GM21447 (cell line): ENCODE data around the gene IL1RN.
"Not testable (repeated sequence)": the region's sequence is repeated elsewhere in the genome, so short reads cannot be mapped to it uniquely, and the experiment has no call there.

Experiments
- ATAC-seq: cut with Tn5 transposase; IDR thresholded peaks from one replicate; pipeline ENCODE4 v1.9.1; 2021; ENCODE audit not compliant: unreplicated experiment

The IL1RN gene, protein sequence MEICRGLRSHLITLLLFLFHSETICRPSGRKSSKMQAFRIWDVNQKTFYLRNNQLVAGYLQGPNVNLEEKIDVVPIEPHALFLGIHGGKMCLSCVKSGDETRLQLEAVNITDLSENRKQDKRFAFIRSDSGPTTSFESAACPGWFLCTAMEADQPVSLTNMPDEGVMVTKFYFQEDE

DNA sequence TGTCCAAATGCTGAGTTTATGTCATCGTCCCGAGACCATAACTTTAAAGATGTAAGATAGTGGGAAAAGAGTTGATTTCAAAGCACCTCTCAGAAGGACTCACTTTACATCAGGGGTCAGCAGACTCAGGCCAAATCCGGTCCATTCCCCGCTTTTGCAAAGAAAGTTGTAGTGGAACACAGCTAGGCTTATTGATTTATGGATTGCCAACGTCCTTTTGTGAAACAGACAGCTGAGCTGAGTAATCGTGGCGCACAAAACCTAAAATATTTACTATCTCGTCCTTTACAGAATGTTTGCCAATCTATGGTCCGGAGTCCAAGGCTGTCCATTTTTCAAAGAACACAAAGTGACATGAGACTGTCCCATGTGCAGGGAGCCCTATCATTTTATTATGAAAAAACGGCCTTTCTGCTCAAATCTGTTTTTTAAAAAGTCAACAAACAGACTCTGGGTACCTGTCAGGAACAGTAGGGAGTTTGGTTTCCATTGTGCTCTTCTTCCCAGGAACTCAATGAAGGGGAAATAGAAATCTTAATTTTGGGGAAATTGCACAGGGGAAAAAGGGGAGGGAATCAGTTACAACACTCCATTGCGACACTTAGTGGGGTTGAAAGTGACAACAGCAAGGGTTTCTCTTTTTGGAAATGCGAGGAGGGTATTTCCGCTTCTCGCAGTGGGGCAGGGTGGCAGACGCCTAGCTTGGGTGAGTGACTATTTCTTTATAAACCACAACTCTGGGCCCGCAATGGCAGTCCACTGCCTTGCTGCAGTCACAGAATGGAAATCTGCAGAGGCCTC is at the start of gene IL1RN:
TSS of gene IL1RN (plus strand) at position 754 of the 801 bp plus-strand sequence. CDS start at position 781, 27 bp downstream.
- ATAC-seq: no peak

DNA sequence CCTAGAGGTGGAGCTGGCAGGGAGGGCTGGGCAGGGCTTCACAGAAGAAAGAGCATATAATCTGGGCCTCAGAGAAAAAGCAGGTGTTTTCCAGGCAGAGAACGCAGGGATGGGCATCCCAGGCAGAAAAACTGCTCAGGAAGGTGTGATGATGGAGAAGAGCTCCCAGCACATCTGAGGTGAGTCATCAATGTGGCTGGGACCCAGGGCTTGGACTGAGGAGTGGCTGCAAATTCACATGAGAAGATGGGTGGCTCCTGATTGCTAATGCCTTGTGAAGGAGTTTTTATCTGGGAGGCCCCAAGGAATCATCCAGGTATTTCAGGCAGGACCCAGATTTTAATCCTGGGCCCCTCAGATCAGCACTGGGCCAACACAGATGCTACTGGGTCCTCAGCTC is 49.5 kb upstream of the IL1RN start:
- no peak for ATAC-seq

GRCh38 chr2:113078350-113078839 is 49.0 kb upstream of the IL1RN start:
- no peak for ATAC-seq

DNA sequence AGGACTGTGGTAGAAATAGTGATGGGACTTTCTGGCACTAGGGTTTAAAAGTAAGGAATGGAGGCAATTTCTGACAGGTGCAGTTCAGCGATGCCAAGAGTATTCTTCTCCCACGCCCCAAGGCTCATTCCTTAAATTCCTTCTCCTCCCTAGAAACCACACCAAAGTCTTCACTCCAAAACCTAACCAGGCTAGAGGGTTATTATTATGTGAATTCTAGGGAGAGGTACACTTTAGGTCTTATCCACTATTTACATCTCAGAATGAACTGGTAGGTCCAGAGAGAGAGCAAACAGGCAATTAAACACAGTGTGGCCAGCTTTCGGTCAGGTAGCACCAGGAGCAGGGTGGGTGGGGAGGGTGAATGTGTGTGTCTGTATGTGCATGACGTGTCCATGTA is 48.3 kb upstream of the IL1RN start:
- ATAC-seq: no peak

- ATAC-seq: no peak
Measured at GRCh38 chr2:113080134-113080533, 47.3 kb upstream of the IL1RN start.

- no peak for ATAC-seq
Measured at GRCh38 chr2:113081488-113082210, 45.7 kb upstream of the IL1RN start.

DNA sequence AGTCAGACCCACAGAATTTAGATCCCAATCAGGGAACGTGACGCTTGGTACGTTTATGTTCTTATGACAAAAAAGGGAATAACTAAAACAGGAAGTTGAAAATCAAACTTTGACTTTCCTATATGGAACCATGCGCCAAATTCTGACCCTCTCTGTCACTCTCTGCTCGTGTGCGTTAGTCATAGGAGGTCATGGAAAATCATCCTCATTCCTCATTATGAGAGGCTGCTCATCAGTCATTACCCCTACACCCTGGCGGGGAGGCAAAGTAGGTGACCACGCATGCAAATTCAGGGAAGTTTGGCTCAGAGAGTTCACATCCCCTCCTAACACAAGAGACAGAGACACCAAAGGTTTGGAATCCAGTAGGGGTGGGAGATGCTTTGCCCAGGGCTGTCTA is 44.1 kb upstream of the IL1RN start:
- no peak for ATAC-seq

GRCh38 chr2:113084249-113085000 is 43.0 kb upstream of the IL1RN start:
- no peak for ATAC-seq

GRCh38 chr2:113085542-113085941 is 41.9 kb upstream of the IL1RN start:
- ATAC-seq: no peak

- ATAC-seq: no peak
Measured at GRCh38 chr2:113088213-113088992, 39.0 kb upstream of the IL1RN start.

GRCh38 chr2:113089916-113090315 is 37.5 kb upstream of the IL1RN start:
- no peak for ATAC-seq

GRCh38 chr2:113091231-113091896 is 36.0 kb upstream of the IL1RN start:
- no peak for ATAC-seq

DNA sequence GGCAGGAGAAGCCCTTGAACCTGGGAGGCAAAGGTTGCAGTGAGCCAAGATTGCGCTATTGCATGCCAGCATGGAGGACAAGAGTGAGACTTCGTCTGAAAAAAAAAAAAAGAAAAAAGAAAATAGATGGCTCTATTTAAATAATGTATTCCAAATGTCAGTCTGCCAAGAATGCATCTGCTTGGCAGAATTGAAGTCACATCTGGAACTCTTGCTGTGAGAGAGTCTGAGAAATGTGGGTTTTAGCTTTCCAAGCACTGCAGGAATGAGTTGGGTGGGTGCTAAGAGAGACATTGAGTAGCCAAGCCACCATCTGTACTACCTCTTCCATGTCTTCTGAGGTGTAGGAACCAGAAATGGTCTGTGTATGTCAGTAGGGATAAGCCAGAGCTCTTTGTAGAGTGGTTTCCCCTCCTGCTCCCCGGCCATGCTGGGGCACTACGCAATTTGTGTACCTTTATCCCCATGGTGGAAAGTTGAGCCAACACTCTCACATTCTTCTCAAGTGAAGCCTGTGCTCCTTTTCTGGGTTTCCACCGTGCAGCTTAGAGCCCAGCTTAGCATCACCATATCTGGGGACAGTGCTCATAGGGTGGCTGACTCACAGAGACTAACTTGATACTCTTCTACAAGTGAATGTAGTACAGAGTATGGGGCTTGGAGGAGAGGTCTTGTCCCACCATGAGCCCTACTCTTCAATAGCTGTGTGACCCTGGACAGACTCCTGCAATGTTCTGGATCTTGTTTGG is 34.4 kb upstream of the IL1RN start:
- no peak for ATAC-seq

DNA sequence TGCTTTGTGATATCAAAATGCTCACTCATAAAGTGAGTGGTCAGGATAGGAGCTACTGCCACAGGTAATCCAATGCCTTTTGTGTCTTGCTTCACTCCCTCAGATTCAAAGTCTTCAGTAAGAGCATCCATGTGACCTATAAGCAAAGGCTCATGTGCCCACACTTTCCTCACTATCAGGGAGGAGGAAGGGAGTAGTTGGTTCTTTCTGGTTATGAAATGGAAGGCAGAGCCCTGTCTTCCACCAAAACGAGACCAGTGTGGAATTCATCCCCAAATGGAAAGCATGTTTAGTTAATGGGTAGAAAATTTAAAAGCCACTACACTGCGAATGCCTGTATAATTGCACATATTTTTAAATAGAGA is 33.8 kb upstream of the IL1RN start:
- no peak for ATAC-seq

DNA sequence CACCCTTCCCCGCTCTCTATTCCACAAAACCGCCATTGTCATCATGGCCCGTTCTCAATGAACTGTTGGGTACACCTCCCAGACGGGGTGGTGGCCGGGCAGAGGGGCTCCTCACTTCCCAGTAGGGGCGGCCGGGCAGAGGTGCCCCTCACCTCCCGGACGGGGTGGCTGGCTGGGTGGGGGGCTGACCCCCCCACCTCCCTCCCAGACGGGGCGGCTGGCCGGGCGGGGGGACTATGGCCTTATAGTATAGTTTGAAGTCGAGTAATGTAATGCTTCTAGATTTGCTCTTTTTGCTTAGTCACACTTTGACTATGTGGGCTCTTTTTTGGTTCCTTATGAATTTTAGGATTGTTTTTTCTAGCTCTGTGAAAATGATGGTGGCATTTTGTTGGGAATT is 31.1 kb upstream of the IL1RN start:
- ATAC-seq: not testable (repeated sequence)

DNA sequence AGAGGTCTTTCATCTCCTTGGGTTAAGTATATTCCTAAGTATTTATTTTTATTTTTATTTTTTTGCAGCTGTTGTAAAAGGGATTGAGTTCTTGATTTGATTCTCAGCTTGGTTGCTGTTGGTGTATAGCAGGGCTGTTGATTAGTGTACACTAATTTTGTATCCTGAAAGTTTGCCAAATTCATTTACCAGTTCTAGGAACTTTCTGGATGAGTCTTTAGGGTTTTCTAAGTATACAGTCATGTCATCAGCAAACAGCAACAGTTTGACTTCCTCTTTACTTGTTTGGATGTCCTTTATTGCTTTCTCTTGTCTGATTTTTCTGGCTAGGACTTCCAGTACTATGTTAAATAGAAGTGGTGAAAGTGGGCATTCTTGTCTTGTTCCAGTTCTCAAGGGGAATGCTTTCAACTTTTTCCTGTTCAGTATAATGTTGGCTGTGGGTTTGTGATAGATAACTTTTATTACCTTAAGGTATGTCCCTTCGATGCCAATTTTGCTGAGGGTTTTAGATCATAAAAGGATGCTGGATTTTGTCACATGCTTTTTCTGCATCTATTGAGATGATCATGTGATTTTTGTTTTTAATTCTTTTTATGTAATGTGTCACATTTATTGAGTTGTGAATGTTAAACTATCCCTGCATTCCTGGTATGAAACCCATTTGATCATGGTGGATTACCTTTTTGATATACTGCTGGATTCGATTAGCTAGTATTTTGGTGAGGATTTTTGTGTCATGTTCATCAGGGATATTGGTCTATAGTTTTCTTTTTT is 30.4 kb upstream of the IL1RN start:
- not testable (repeated sequence) for ATAC-seq

DNA sequence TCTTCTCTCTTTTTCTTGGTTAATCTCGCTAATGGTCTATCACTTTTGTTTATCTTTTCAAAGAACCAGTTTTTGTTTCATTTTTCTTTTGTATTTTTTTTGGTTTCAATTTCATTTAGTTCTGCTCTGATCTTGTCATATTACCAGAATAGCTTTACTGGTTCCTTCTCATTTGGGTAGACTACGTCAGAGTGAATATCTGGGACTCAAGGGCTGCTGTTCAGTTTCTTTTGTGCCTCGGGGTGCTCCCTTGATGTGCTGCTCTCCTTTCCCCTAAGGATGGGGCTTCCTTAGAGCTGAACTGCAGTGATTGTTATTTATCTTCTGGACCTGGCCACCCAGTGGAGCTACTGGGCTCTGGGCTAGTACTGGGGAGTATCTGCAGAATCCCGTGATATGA is 29.4 kb upstream of the IL1RN start:
- peak; percentile 87 for ATAC-seq

- no peak for ATAC-seq
Measured at GRCh38 chr2:113098532-113098931, 28.9 kb upstream of the IL1RN start.
